Measurements from ENCODE around the gene OSBPL5. TPM values are rescaled to one million over a fixed set of nuclear protein-coding genes. Genes with fewer than 3 reads are reported as not detected.

OSBPL5 gene
- total RNA-seq, 1 donor from 2014 or later = 115 TPM

GRCh38 chr11:3135481-3136440 is 29.3 kb downstream of the OSBPL5 start:
- peaks cover 16% of the 10 kb centered on the region for H3K27me3 Mint-ChIP-seq (ENCODE audit: unreplicated experiment)
- TF ChIP-seq CTCF (IDR thresholded peaks at IDR 0.05; ENCODE audit: partially characterized antibody, unreplicated experiment) = no peak
- peaks cover 12% of the 10 kb centered on the region for H3K4me1 Mint-ChIP-seq (ENCODE audit: low read depth, unreplicated experiment)
- no peaks in the 10 kb centered on the region for H3K36me3 Mint-ChIP-seq (ENCODE audit: unreplicated experiment)
- H3K9me3 Mint-ChIP-seq (ENCODE audit: unreplicated experiment) = peaks cover 11% of the 10 kb centered on the region
- no peak overlapping the region for H3K27ac Mint-ChIP-seq (ENCODE audit: unreplicated experiment)
- peak; percentile 19 for DNase-seq
- no peak overlapping the region for H3K4me3 Mint-ChIP-seq (ENCODE audit: unreplicated experiment)

- no peak for TF ChIP-seq CTCF (IDR thresholded peaks at IDR 0.05; ENCODE audit: partially characterized antibody, unreplicated experiment)
- Mint-ChIP-seq H3K9me3 (ENCODE audit: unreplicated experiment) (peaks cover 11% of the 10 kb centered on the region), H3K4me1 (ENCODE audit: low read depth, unreplicated experiment) (peaks cover 12% of the 10 kb centered on the region), H3K27me3 (ENCODE audit: unreplicated experiment) (peaks cover 16% of the 10 kb centered on the region), H3K4me3 (ENCODE audit: unreplicated experiment) (no peak overlapping the region), H3K36me3 (ENCODE audit: unreplicated experiment) (no peaks in the 10 kb centered on the region), H3K27ac (ENCODE audit: unreplicated experiment) (no peak overlapping the region)
- DNase-seq = peak; percentile 21
These were observed 30.2 kb downstream of the OSBPL5 start for GRCh38 chr11:3134651-3135480.

GRCh38 chr11:3134218-3134621 is 30.9 kb downstream of the OSBPL5 start:
- TF ChIP-seq CTCF (IDR thresholded peaks at IDR 0.05; ENCODE audit: partially characterized antibody, unreplicated experiment) = no peak
- Mint-ChIP-seq H3K36me3 (ENCODE audit: unreplicated experiment) (no peaks in the 10 kb centered on the region), H3K4me3 (ENCODE audit: unreplicated experiment) (no peak overlapping the region), H3K27me3 (ENCODE audit: unreplicated experiment) (peaks cover 16% of the 10 kb centered on the region), H3K27ac (ENCODE audit: unreplicated experiment) (no peak overlapping the region), H3K4me1 (ENCODE audit: low read depth, unreplicated experiment) (peaks cover 12% of the 10 kb centered on the region), H3K9me3 (ENCODE audit: unreplicated experiment) (peaks cover 11% of the 10 kb centered on the region)
- no peak for DNase-seq

- Mint-ChIP-seq H3K4me1 (ENCODE audit: low read depth, unreplicated experiment) (peaks cover 12% of the 10 kb centered on the region), H3K36me3 (ENCODE audit: unreplicated experiment) (no peaks in the 10 kb centered on the region), H3K9me3 (ENCODE audit: unreplicated experiment) (peaks cover 11% of the 10 kb centered on the region), H3K27me3 (ENCODE audit: unreplicated experiment) (peaks cover 14% of the 10 kb centered on the region), H3K27ac (ENCODE audit: unreplicated experiment) (no peak overlapping the region), H3K4me3 (ENCODE audit: unreplicated experiment) (no peak overlapping the region)
- peak; percentile 21 for DNase-seq
- TF ChIP-seq CTCF (IDR thresholded peaks at IDR 0.05; ENCODE audit: partially characterized antibody, unreplicated experiment) = no peak
These were observed 31.6 kb downstream of the OSBPL5 start for GRCh38 chr11:3133261-3134217.
